ENCODE results near the gene HIVEP1. TPM values are rescaled to one million over a fixed set of nuclear protein-coding genes. Genes with fewer than 3 reads are reported as not detected.

HIVEP1 gene
- polyA plus RNA-seq, 1 of the 3 experiments (the other 2 are of a cell fraction): 7.7 TPM

DNA sequence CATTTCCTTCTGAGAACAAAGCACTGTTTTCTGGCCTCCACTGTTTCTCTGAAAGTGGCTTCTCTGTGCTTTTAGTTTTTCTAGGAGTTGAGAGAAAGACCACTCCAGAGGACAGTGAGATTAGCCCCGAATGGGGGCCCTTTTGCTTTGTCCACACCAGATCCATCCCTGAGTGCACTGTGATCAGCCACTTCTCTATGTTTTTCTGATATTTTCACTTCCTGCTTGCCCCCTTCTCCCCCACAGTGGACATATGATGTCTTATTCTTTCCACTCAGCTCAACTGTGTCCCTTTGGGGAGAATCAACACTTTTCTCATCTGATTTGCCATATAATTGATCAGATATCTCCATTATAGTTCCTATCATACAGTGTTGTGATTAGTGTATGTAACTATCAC, 35.6 kb upstream of the HIVEP1 start:
- CTCF ChIA-PET: no interaction called here
- no peak overlapping the region for H3K4me2 ChIP-seq
- no peaks in the 10 kb centered on the region for H4K20me1 ChIP-seq (ENCODE audit: insufficient read depth)
- H3K36me3 ChIP-seq (replicated peaks in 1 of 2; ENCODE audit: control insufficient read depth in 1 of 2, insufficient read depth in 2 of 2, low read length in 1 of 2): no peaks in the 10 kb centered on the region
- no peak overlapping the region for H2AFZ ChIP-seq (ENCODE audit: low read depth)
- no peak overlapping the region for H3K9ac ChIP-seq
- no peaks in the 10 kb centered on the region for H3F3A ChIP-seq (replicated peaks; ENCODE audit: insufficient read depth)
- H3K27me3 ChIP-seq (ENCODE audit: insufficient read depth): no peaks in the 10 kb centered on the region
- POLR2A ChIA-PET: no interaction called here
- DNase-seq: no peak
- H3K27ac ChIP-seq (ENCODE audit: low read depth in 2 of 2, low read length in 1 of 2): no peak overlapping the region
- H3K9me2 ChIP-seq: no peaks in the 10 kb centered on the region
- peaks cover 0 to 12% of the 10 kb centered on the region in 2 experiments; a peak in 2 of 4 replicates for H3K4me1 ChIP-seq (ENCODE audit: control insufficient read depth in 1 of 2, insufficient read depth in 2 of 2, low read depth in 1 of 2, low read length in 1 of 2)
- no peak for TF ChIP-seq TCF12 (IDR thresholded peaks at IDR 0.05)
- TF ChIP-seq GABPA (IDR thresholded peaks at IDR 0.05; ENCODE audit: low read depth): no peak
- TF ChIP-seq, protein P1, sequence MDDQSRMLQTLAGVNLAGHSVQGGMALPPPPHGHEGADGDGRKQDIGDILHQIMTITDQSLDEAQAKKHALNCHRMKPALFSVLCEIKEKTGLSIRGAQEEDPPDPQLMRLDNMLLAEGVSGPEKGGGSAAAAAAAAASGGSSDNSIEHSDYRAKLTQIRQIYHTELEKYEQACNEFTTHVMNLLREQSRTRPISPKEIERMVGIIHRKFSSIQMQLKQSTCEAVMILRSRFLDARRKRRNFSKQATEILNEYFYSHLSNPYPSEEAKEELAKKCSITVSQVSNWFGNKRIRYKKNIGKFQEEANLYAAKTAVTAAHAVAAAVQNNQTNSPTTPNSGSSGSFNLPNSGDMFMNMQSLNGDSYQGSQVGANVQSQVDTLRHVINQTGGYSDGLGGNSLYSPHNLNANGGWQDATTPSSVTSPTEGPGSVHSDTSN (IDR thresholded peaks at IDR 0.05): no peak
- TF ChIP-seq MXI1 (IDR thresholded peaks at IDR 0.05; ENCODE audit: low read depth, low read length): no peak
- TF ChIP-seq FOSL2 (IDR thresholded peaks at IDR 0.05; ENCODE audit: borderline replicate concordance, low read depth): no peak
- no peak for TF ChIP-seq RFX5 (IDR thresholded peaks at IDR 0.05; ENCODE audit: low read length)
- TF ChIP-seq RCOR1 (IDR thresholded peaks at IDR 0.05; ENCODE audit: low read length): no peak
- no peak for TF ChIP-seq EP300 (IDR thresholded peaks at IDR 0.05; ENCODE audit: borderline replicate concordance in 1 of 2, low read depth in 1 of 2, low read length in 1 of 2)
- H3K9me3 ChIP-seq: no peaks in the 10 kb centered on the region
- H3K4me3 ChIP-seq (ENCODE audit: low read depth in 2 of 2, low read length in 1 of 2): no peak overlapping the region
- no peaks in the 10 kb centered on the region for H3K79me2 ChIP-seq (ENCODE audit: insufficient read depth)
- 88% methylated on average over 1 of the region's 1 CpG for WGBS (ENCODE audit: low lambda C conversion rate)

DNA sequence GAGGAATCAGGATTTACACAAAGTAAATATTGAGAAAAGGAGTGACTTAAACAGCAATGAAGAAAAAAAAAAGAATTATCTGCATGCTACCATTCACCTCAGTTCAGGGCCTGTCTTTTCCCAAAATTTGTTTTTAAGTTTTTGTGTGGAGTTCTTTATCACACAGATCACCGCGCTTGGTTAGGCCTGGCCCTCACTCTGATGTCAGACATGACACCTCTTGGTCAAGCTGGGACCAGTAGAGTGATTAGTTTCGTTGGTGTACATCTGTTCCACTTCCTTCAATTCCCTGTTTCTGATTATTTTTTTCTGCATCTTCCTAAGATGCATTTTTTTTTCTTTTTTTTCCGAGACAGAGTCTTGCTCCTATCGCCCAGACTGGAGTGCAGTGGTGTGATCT, 34.9 kb upstream of the HIVEP1 start:
- no peaks in the 10 kb centered on the region for H3K27me3 ChIP-seq (ENCODE audit: insufficient read depth)
- H3K9ac ChIP-seq: no peak overlapping the region
- H4K20me1 ChIP-seq (ENCODE audit: insufficient read depth): no peaks in the 10 kb centered on the region
- whole genome bisulfite sequencing (ENCODE audit: low lambda C conversion rate): 87% methylated on average over 5 of the region's 5 CpGs
- CTCF ChIA-PET: no interaction called here
- H3F3A ChIP-seq (replicated peaks; ENCODE audit: insufficient read depth): no peaks in the 10 kb centered on the region
- H3K9me2 ChIP-seq: no peaks in the 10 kb centered on the region
- H3K4me3 ChIP-seq (ENCODE audit: low read depth in 2 of 2, low read length in 1 of 2): no peak overlapping the region
- H3K9me3 ChIP-seq: no peaks in the 10 kb centered on the region
- no peaks in the 10 kb centered on the region for H3K36me3 ChIP-seq (replicated peaks in 1 of 2; ENCODE audit: control insufficient read depth in 1 of 2, insufficient read depth in 2 of 2, low read length in 1 of 2)
- no peaks in the 10 kb centered on the region for H3K79me2 ChIP-seq (ENCODE audit: insufficient read depth)
- TF ChIP-seq, protein P2, sequence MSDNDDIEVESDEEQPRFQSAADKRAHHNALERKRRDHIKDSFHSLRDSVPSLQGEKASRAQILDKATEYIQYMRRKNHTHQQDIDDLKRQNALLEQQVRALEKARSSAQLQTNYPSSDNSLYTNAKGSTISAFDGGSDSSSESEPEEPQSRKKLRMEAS (IDR thresholded peaks at IDR 0.05; ENCODE audit: low read depth): no peak
- TF ChIP-seq, protein P3, sequence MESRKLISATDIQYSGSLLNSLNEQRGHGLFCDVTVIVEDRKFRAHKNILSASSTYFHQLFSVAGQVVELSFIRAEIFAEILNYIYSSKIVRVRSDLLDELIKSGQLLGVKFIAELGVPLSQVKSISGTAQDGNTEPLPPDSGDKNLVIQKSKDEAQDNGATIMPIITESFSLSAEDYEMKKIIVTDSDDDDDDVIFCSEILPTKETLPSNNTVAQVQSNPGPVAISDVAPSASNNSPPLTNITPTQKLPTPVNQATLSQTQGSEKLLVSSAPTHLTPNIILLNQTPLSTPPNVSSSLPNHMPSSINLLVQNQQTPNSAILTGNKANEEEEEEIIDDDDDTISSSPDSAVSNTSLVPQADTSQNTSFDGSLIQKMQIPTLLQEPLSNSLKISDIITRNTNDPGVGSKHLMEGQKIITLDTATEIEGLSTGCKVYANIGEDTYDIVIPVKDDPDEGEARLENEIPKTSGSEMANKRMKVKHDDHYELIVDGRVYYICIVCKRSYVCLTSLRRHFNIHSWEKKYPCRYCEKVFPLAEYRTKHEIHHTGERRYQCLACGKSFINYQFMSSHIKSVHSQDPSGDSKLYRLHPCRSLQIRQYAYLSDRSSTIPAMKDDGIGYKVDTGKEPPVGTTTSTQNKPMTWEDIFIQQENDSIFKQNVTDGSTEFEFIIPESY (IDR thresholded peaks at IDR 0.05; ENCODE audit: borderline replicate concordance, low read depth): no peak
- no peak for TF ChIP-seq TCF12 (IDR thresholded peaks at IDR 0.05)
- TF ChIP-seq NRF1 (IDR thresholded peaks at IDR 0.05; ENCODE audit: low read depth, low read length): no peak
- no peak overlapping the region for H3K4me2 ChIP-seq
- no peak overlapping the region for H3K27ac ChIP-seq (ENCODE audit: low read depth in 2 of 2, low read length in 1 of 2)
- POLR2A ChIA-PET: no interaction called here
- DNase-seq: no peak
- H3K4me1 ChIP-seq (ENCODE audit: control insufficient read depth in 1 of 2, insufficient read depth in 2 of 2, low read depth in 1 of 2, low read length in 1 of 2): peaks cover 0 to 12% of the 10 kb centered on the region in 2 experiments; a peak in 2 of 4 replicates
- H2AFZ ChIP-seq (ENCODE audit: low read depth): no peak overlapping the region

Data from SK-N-SH (cell line).